HG02970 (cell line): ENCODE data around the gene BNIP3.

Experiments used
- ATAC-seq: cut with Tn5 transposase; IDR thresholded peaks from one replicate; pipeline ENCODE4 v1.9.1; 2021; ENCODE audit warnings: mild to moderate bottlenecking, moderate library complexity, moderate number of reproducible peaks; ENCODE audit not compliant: unreplicated experiment, low FRiP score

Gene BNIP3

GRCh38 chr10:131979821-131980270 lies 1.9 kb downstream of the BNIP3 start:
- ATAC-seq = no peak

- no peak for ATAC-seq
These were observed 2.4 kb downstream of the BNIP3 start for GRCh38 chr10:131979336-131979735.

GRCh38 chr10:131978851-131979250 lies 2.9 kb downstream of the BNIP3 start:
- no peak for ATAC-seq

- no peak for ATAC-seq
These were observed 3.4 kb downstream of the BNIP3 start for GRCh38 chr10:131978366-131978765.

GRCh38 chr10:131977323-131978096 lies 4.2 kb downstream of the BNIP3 start:
- no peak for ATAC-seq

GRCh38 chr10:131975796-131976195 lies 5.9 kb downstream of the BNIP3 start:
- no peak for ATAC-seq

GRCh38 chr10:131975003-131975402 lies 6.7 kb downstream of the BNIP3 start:
- ATAC-seq = no peak

GRCh38 chr10:131974034-131974817 lies 7.5 kb downstream of the BNIP3 start:
- ATAC-seq = no peak

- no peak for ATAC-seq
These were observed 8.4 kb downstream of the BNIP3 start for GRCh38 chr10:131973160-131973951.

- no peak for ATAC-seq
These were observed 9.2 kb downstream of the BNIP3 start for GRCh38 chr10:131972474-131973071.

GRCh38 chr10:131971591-131971990 lies 10.1 kb downstream of the BNIP3 start:
- no peak for ATAC-seq

GRCh38 chr10:131970946-131971345 lies 10.8 kb downstream of the BNIP3 start:
- no peak for ATAC-seq

GRCh38 chr10:131968949-131969348 lies 12.8 kb downstream of the BNIP3 start:
- ATAC-seq = no peak

- no peak for ATAC-seq
These were observed 17.4 kb downstream of the BNIP3 start for GRCh38 chr10:131964298-131964697.

- no peak for ATAC-seq
These were observed 17.9 kb downstream of the BNIP3 start for GRCh38 chr10:131963811-131964210.

GRCh38 chr10:131963350-131963749 lies 18.4 kb downstream of the BNIP3 start:
- ATAC-seq = no peak

GRCh38 chr10:131961777-131962662 lies 19.7 kb downstream of the BNIP3 start:
- ATAC-seq = no peak

- no peak for ATAC-seq
These were observed 20.5 kb downstream of the BNIP3 start for GRCh38 chr10:131961047-131961776.

GRCh38 chr10:131960631-131961046 lies 21.1 kb downstream of the BNIP3 start:
- ATAC-seq = no peak
